H1 (cell line): ENCODE data around the gene ASIC1. TPM values are rescaled to one million over a fixed set of nuclear protein-coding genes. Genes with fewer than 3 reads are reported as not detected.
A peak's percentile ranks its signal among the peaks of the same experiment; 100 is the strongest.

Source experiments
- CTCF ChIA-PET: fragments of 300-600 bp; sonication (Branson Sonifier 250); formaldehyde crosslinking; loops from one replicate; lab custom pipeline; 2021; ENCODE audit not compliant: partially characterized antibody; lab: Charles Lee
- POLR2A ChIA-PET: fragments of 300-600 bp; sonication (Branson Sonifier 250); formaldehyde crosslinking; loops from one replicate; lab custom pipeline; 2021; ENCODE audit warnings: inconsistent platforms; ENCODE audit not compliant: partially characterized antibody; lab: Charles Lee
- DNase-seq, 2 experiments: peaks; one replicate each; pipeline versions ENCODE4 v3.0.0 to v3.0.0-alpha.2; 2010 to 2022; ENCODE audit warnings: low spot score in 2 of 2, low read depth in 1 of 2, mixed read lengths in 1 of 2
- FAIRE-seq: peaks from 2 replicates; lab custom pipeline; 2011; peaks lifted over from hg19 to GRCh38; lab: Jason Lieb, UNC
- H2AFZ ChIP-seq: 2 replicates; pipeline ENCODE4 v1.8.1; 2012; ENCODE audit warnings: low read length, inconsistent platforms
- H2AK5ac ChIP-seq: 2 replicates; pipeline ENCODE4 v1.6.1; 2013; ENCODE audit warnings: low read depth, low read length
- H2BK120ac ChIP-seq: replicated peaks from 2 replicates; pipeline ENCODE3; 2013; ENCODE audit warnings: low read depth, low read length, inconsistent platforms
- H2BK12ac ChIP-seq: 2 replicates; pipeline ENCODE4 v1.6.1; 2013; ENCODE audit warnings: low read depth, low read length
- H2BK15ac ChIP-seq: 2 replicates; pipeline ENCODE4 v1.6.1; 2013; ENCODE audit warnings: low read length
- H2BK20ac ChIP-seq: 2 replicates; pipeline ENCODE4 v1.6.1; 2013; ENCODE audit warnings: low read length
- H2BK5ac ChIP-seq: 2 replicates; pipeline ENCODE4 v1.6.1; 2013; ENCODE audit warnings: low read depth, low read length
- H3K14ac ChIP-seq: 2 replicates; pipeline ENCODE4 v1.6.1; 2013; ENCODE audit warnings: inconsistent platforms; ENCODE audit not compliant: insufficient read length
- H3K18ac ChIP-seq: 2 replicates; pipeline ENCODE4 v1.6.1; 2013; ENCODE audit warnings: low read length; ENCODE audit errors: extremely low read depth
- H3K23ac ChIP-seq: 2 replicates; pipeline ENCODE4 v1.6.1; 2013; ENCODE audit warnings: inconsistent platforms; ENCODE audit not compliant: insufficient read length
- H3K23me2 ChIP-seq: 2 replicates; pipeline ENCODE4 v1.6.1; 2013; ENCODE audit warnings: low read depth, low read length
- H3K27ac ChIP-seq: 2 replicates; pipeline ENCODE4 v1.6.1; 2011; ENCODE audit warnings: low read depth, low read length, inconsistent platforms
- H3K27me3 ChIP-seq, 4 experiments: replicated peaks in 1 of 4; 1 replicate in 1 of 4; 2 replicates in 3 of 4; pipeline versions ENCODE4 v1.6.1 to v1.8.1; 2011 to 2013; ENCODE audit warnings: low read length in 3 of 4, mild to moderate bottlenecking in 3 of 4, inconsistent platforms in 2 of 4, mixed read lengths in 2 of 4, moderate library complexity in 1 of 4; ENCODE audit not compliant: control insufficient read depth in 3 of 4, insufficient read depth in 3 of 4; ENCODE audit errors: extremely low read depth in 1 of 4
- H3K36me3 ChIP-seq, 4 experiments: 2 replicates each; pipeline versions ENCODE4 v1.6.1 to v1.8.1; 2011 to 2013; ENCODE audit warnings: mild to moderate bottlenecking in 4 of 4, low read length in 3 of 4, moderate library complexity in 2 of 4, control low read depth in 1 of 4, inconsistent platforms in 1 of 4; ENCODE audit not compliant: insufficient read depth in 4 of 4, control insufficient read depth in 2 of 4
- H3K4ac ChIP-seq: replicated peaks from 2 replicates; pipeline ENCODE3; 2013; ENCODE audit warnings: low read length, low read depth, mixed read lengths, inconsistent platforms; ENCODE audit not compliant: insufficient read length
- H3K4me1 ChIP-seq, 4 experiments: replicated peaks in 1 of 4; 1 replicate in 1 of 4; 2 replicates in 3 of 4; pipeline versions ENCODE4 v1.6.1 to v1.8.1; 2011 to 2013; ENCODE audit warnings: low read length in 3 of 4, inconsistent platforms in 2 of 4, mixed read lengths in 1 of 4; ENCODE audit not compliant: insufficient read depth in 4 of 4, control insufficient read depth in 3 of 4
- H3K4me2 ChIP-seq, 2 experiments: 2 replicates each; pipeline versions ENCODE4 v1.6.1 to v1.8.1; 2011 to 2013; ENCODE audit warnings: low read depth in 2 of 2, low read length in 2 of 2, control low read depth in 1 of 2, inconsistent platforms in 1 of 2, mild to moderate bottlenecking in 1 of 2; ENCODE audit not compliant: insufficient read depth in 1 of 2
- H3K4me3 ChIP-seq, 4 experiments: fragments of 200-600, 300-600 bp in 1 of 4; sonication (generic), shearing (Covaris generic), sonication (Bioruptor Twin) in 1 of 4; 2 replicates each; pipeline versions ENCODE4 v1.5.1 to v1.8.1; 2011 to 2016; ENCODE audit warnings: low read length in 4 of 4, low read depth in 3 of 4, control low read depth in 2 of 4, inconsistent platforms in 2 of 4, mild to moderate bottlenecking in 2 of 4, mixed read lengths in 1 of 4, moderate library complexity in 1 of 4; ENCODE audit not compliant: insufficient read depth in 2 of 4; ENCODE audit errors: extremely low read depth in 1 of 4
- H3K56ac ChIP-seq: replicated peaks from 2 replicates; pipeline ENCODE3; 2013; ENCODE audit warnings: low read depth, mild to moderate bottlenecking, mixed read lengths, low read length, inconsistent platforms; ENCODE audit not compliant: insufficient read length
- H3K79me1 ChIP-seq: 2 replicates; pipeline ENCODE4 v1.6.1; 2013; ENCODE audit warnings: low read depth, low read length, control low read depth
- H3K79me2 ChIP-seq, 2 experiments: 2 replicates each; pipeline versions ENCODE4 v1.6.1 to v1.8.1; 2012 to 2013; ENCODE audit warnings: low read length in 2 of 2, mild to moderate bottlenecking in 2 of 2, inconsistent platforms in 1 of 2; ENCODE audit not compliant: insufficient read depth in 2 of 2, control insufficient read depth in 1 of 2
- H3K9ac ChIP-seq, 4 experiments: replicated peaks in 1 of 4; 1 replicate in 1 of 4; 2 replicates in 3 of 4; pipeline versions ENCODE4 v1.6.1 to v1.8.1; 2011 to 2013; ENCODE audit warnings: low read depth in 3 of 4, low read length in 3 of 4, control low read depth in 2 of 4, mild to moderate bottlenecking in 2 of 4, moderate library complexity in 2 of 4, inconsistent platforms in 1 of 4; ENCODE audit errors: extremely low read depth in 1 of 4
- H3K9me3 ChIP-seq, 2 experiments: 2 replicates each; pipeline versions ENCODE4 v1.6.1 to v1.8.1; 2012 to 2013; ENCODE audit warnings: mild to moderate bottlenecking in 2 of 2, moderate library complexity in 2 of 2, control low read depth in 1 of 2, inconsistent platforms in 1 of 2, low read depth in 1 of 2, low read length in 1 of 2, mixed read lengths in 1 of 2; ENCODE audit not compliant: insufficient read depth in 2 of 2
- H4K20me1 ChIP-seq, 2 experiments: replicated peaks in 1 of 2; 2 replicates each; pipeline versions ENCODE3 to v1.8.1; 2011 to 2013; ENCODE audit warnings: inconsistent platforms in 2 of 2, low read length in 2 of 2, mild to moderate bottlenecking in 1 of 2; ENCODE audit not compliant: insufficient read depth in 2 of 2, control insufficient read depth in 1 of 2
- H4K5ac ChIP-seq: 2 replicates; pipeline ENCODE4 v1.6.1; 2013; ENCODE audit warnings: low read length, low read depth, mixed read lengths, inconsistent platforms; ENCODE audit not compliant: insufficient read length
- H4K8ac ChIP-seq: 2 replicates; pipeline ENCODE4 v1.8.0; 2013; ENCODE audit warnings: mild to moderate bottlenecking, moderate library complexity, low read length, inconsistent platforms; ENCODE audit not compliant: insufficient read depth; ENCODE audit errors: extremely low read depth
- H4K91ac ChIP-seq: replicated peaks from 2 replicates; pipeline ENCODE3; 2013; ENCODE audit warnings: low read length, mixed read lengths, inconsistent platforms; ENCODE audit not compliant: insufficient read length
- ASH2L ChIP-seq: fragments of 200-600, 300-600 bp; sonication (generic); IDR thresholded peaks from one replicate; pipeline ENCODE4 v1.7.1; 2017; ENCODE audit warnings: low read length
- CTBP2 ChIP-seq: IDR thresholded peaks from 2 replicates; pipeline ENCODE4 v1.7.0; 2011; ENCODE audit warnings: borderline replicate concordance, mild to moderate bottlenecking, moderate library complexity, mixed read lengths, low read length; ENCODE audit not compliant: insufficient read depth, insufficient read length
- EZH2 ChIP-seq: fragments of 200-600 bp; sonication (generic); IDR thresholded peaks from 2 replicates; pipeline ENCODE4 v1.7.1; 2012; ENCODE audit warnings: low read depth, mild to moderate bottlenecking, moderate library complexity, low read length, inconsistent platforms; ENCODE audit not compliant: severe bottlenecking
- FOSL1 ChIP-seq: IDR thresholded peaks from 2 replicates; pipeline ENCODE4 v1.6.1; 2011; ENCODE audit warnings: mild to moderate bottlenecking, low read depth, low read length, moderate library complexity; ENCODE audit not compliant: insufficient read depth
- GABPA ChIP-seq: IDR thresholded peaks from 2 replicates; pipeline ENCODE4 v1.6.1; 2011; ENCODE audit warnings: mild to moderate bottlenecking, low read length, moderate library complexity, borderline replicate concordance; ENCODE audit not compliant: insufficient read depth
- KDM1A ChIP-seq: fragments of 200-600, 300-600 bp; sonication (generic); IDR thresholded peaks from 2 replicates; pipeline ENCODE4 v1.7.1; 2016; ENCODE audit warnings: mild to moderate bottlenecking, low read length, borderline replicate concordance
- SP1 ChIP-seq: IDR thresholded peaks from 2 replicates; pipeline ENCODE4 v1.6.1; 2011; ENCODE audit warnings: low read depth, low read length
- SRF ChIP-seq: IDR thresholded peaks from 2 replicates; pipeline ENCODE4 v1.6.1; 2011; ENCODE audit warnings: mild to moderate bottlenecking, low read depth, low read length, moderate library complexity
- SUZ12 ChIP-seq: fragments of 200-600 bp; sonication (generic); IDR thresholded peaks from 2 replicates; pipeline ENCODE4 v1.6.1; 2012; ENCODE audit warnings: mild to moderate bottlenecking, inconsistent platforms, low read length, moderate library complexity, mixed read lengths
- TEAD4 ChIP-seq: IDR thresholded peaks from 2 replicates; pipeline ENCODE4 v1.6.1; 2012; ENCODE audit warnings: low read depth, low read length, inconsistent platforms, mixed read lengths
- WGBS, 2 experiments: shearing (Covaris generic) in 1 of 2; methylation state at CpG; one replicate each; pipeline versions ENCODE4 v1.1.6 to v1.1.7; 2013 to 2015; ENCODE audit warnings: low lambda C conversion rate in 2 of 2, mixed read lengths in 2 of 2, inconsistent platforms in 1 of 2, low coverage in 1 of 2, missing lambda C conversion rate in 1 of 2; ENCODE audit not compliant: insufficient replicate concordance in 2 of 2, insufficient coverage in 1 of 2, insufficient read length in 1 of 2; ENCODE audit errors: extremely low coverage in 1 of 2, missing lambda C conversion rate in 1 of 2; 5-methylcytosine and 5-hydroxymethylcytosine counted together
- polyA plus RNA-seq, 7 experiments: library from polyadenylated mRNA; depleted of rRNA in 3 of 7; stranded (reverse) in 5 of 7; unstranded in 2 of 7; fragments of >200 nt in 5 of 7; fragments of 200-250 nt in 2 of 7; gene quantifications; 1 replicate in 5 of 7; 2 replicates in 1 of 7; 4 replicates in 1 of 7; pipeline versions ENCODE4 v1.2.1 to v1.2.3, GENCODE V29; 2011 to 2013; ENCODE audit warnings: missing spikeins in 2 of 7, mixed read lengths in 2 of 7
- total RNA-seq: library from RNA; stranded (reverse); fragmentation: NEBNext Ultra II Directional; extraction: Animal tissue kit (Norgen Biotek cat#: 25700); gene quantifications from 2 replicates; pipeline ENCODE4 v1.2.1, GENCODE V29; 2021
- TF ChIP-seq, protein P1 (sequence below): IDR thresholded peaks from 2 replicates; pipeline ENCODE4 v1.6.1; 2012; ENCODE audit warnings: inconsistent platforms

Gene ASIC1
- total and polyA plus RNA-seq, 2 of the 8 experiments (the other 6 are each of a cell fraction or from before 2014, with no cell fraction given): 2.4 to 4.4 TPM

DNA sequence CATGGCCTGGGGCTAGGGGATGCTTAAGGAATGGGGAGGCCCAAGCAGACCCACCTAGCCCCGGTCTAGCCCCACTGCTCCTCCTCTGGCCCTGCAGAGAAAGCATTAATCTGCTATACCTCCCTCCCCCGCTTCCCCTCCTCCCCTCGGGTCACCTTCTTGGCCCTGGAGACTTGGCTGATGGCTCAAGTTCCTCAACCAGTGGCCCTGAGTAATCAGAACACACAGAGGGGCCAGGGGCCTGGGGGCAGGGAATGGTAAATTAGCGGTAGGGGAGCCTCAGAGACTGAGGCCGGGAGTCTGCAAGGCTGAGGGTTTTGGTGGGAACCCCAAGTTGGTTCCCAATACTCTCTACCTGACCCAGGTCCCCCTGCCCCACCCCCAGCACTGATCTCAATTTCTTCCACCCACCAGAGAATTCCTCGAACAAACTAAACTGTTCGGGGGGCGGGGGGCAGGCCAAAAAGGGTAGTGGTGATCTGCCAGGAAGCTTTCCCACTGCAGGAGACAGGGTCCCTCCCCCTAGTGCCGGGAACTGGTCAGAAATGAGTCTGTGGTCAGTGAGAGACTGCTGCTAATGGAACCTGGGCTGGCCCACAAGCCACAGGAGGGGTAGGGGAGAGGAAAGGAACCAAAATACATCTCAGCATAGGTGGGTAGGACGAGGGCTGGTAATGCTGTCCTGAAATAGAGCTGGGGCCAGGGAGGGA, 15.0 kb downstream of the ASIC1 start:
- no peak overlapping the region; the same call in 1 of the 2 replicates for H3K18ac ChIP-seq
- peaks cover 0 to 6% (median 3%) of the 10 kb centered on the region in 4 experiments; a peak in 5 of 7 replicates for H3K4me1 ChIP-seq
- no peak overlapping the region for H3K56ac ChIP-seq
- H3K4me2 ChIP-seq: peak overlapping the region in 1 of 2 experiments; percentile 8; a peak in 1 of 4 replicates
- no peak overlapping the region for H4K5ac ChIP-seq
- H3K9me3 ChIP-seq: no peaks in the 10 kb centered on the region
- no peak overlapping the region for H4K8ac ChIP-seq
- H3K36me3 ChIP-seq: no peaks in the 10 kb centered on the region
- H4K20me1 ChIP-seq: no peaks in the 10 kb centered on the region
- H2BK15ac ChIP-seq: peak overlapping the region; percentile 88; the same call in 1 of the 2 replicates
- peak overlapping the region; percentile 92 for H2BK12ac ChIP-seq
- no peak overlapping the region for H2BK20ac ChIP-seq
- POLR2A ChIA-PET: interaction anchor here (1.4 kb wide), 1 partner anchor 12 kb away, joined by 7 read pairs; the partner anchor contains the start of gene SMARCD1
- no peaks in the 10 kb centered on the region for H3K79me1 ChIP-seq
- no peak overlapping the region; the same call in 1 of the 2 replicates for H2AK5ac ChIP-seq
- no peaks in the 10 kb centered on the region for H3K79me2 ChIP-seq
- H2BK120ac ChIP-seq: no peak overlapping the region
- no peak overlapping the region for H3K4ac ChIP-seq
- no peaks in the 10 kb centered on the region; a peak in 1 of 7 replicates for H3K27me3 ChIP-seq
- no peak overlapping the region for H3K9ac ChIP-seq
- peak overlapping the region; percentile 19 for H4K91ac ChIP-seq
- peak overlapping the region; percentile 66; the same call in 1 of the 2 replicates for H2BK5ac ChIP-seq
- DNase-seq (peak in 1 of 2 experiments; percentile 60), FAIRE-seq (no peak)
- CTCF ChIA-PET: interaction anchor here (1.2 to 27.3 kb wide), 9 partner anchors 11 to 124 kb away, joined by 3 to 625 read pairs (median 44); partner anchors contain the start of genes AQP6, ASIC1, COX14 and GPD1
- no peak overlapping the region for H3K23ac ChIP-seq
- H3K4me3 ChIP-seq: no peak overlapping the region
- no peak overlapping the region for H3K14ac ChIP-seq
- H2AFZ ChIP-seq: peak overlapping the region; percentile 65; the same call in 1 of the 2 replicates
- H3K23me2 ChIP-seq: no peaks in the 10 kb centered on the region; the same call in 1 of the 2 replicates
- 82% methylated on average over 6 of the region's 10 CpGs; no CpG with 5 or more reads in 1 of the 2 experiments for WGBS, 2 experiments
- H3K27ac ChIP-seq: no peak overlapping the region
- TF ChIP-seq, protein P1, sequence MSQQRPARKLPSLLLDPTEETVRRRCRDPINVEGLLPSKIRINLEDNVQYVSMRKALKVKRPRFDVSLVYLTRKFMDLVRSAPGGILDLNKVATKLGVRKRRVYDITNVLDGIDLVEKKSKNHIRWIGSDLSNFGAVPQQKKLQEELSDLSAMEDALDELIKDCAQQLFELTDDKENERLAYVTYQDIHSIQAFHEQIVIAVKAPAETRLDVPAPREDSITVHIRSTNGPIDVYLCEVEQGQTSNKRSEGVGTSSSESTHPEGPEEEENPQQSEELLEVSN: no peak
- TF ChIP-seq KDM1A (no peak), TEAD4 (no peak), EZH2 (no peak), SP1 (no peak), SRF (no peak), FOSL1 (no peak), SUZ12 (no peak), CTBP2 (no peak), ASH2L (no peak), GABPA (no peak)
